Fibroblast of lung (primary cell): ENCODE results near the gene GATC. TPM values are rescaled to one million over a fixed set of nuclear protein-coding genes. Genes with fewer than 3 reads are reported as not detected.
A peak's percentile ranks its signal among the peaks of the same experiment; 100 is the strongest.
"Not testable (repeated sequence)": the region's sequence is repeated elsewhere in the genome, so short reads cannot be mapped to it uniquely, and the experiment has no call there.

ENCODE experiments used
- DNase-seq, 2 donors: peaks; one replicate each; pipeline versions ENCODE4 v3.0.0 to v3.0.0-alpha.2; 2010; ENCODE audit warnings: low read depth in 2 of 2
- H2AFZ ChIP-seq: 2 replicates; pipeline ENCODE4 v1.5.1; 2012; ENCODE audit warnings: low read length, control low read depth, inconsistent platforms
- H3K27ac ChIP-seq: 2 replicates; pipeline ENCODE4 v1.5.1; 2011; ENCODE audit warnings: low read length, control low read depth; ENCODE audit not compliant: insufficient read depth
- H3K27me3 ChIP-seq: 2 replicates; pipeline ENCODE4 v1.5.1; 2011; ENCODE audit warnings: mild to moderate bottlenecking, low read length; ENCODE audit not compliant: control insufficient read depth, insufficient read depth
- H3K36me3 ChIP-seq: 2 replicates; pipeline ENCODE4 v1.5.1; 2011; ENCODE audit warnings: low read length; ENCODE audit not compliant: control insufficient read depth, insufficient read depth
- H3K4me1 ChIP-seq: 2 replicates; pipeline ENCODE4 v1.5.1; 2011; ENCODE audit warnings: low read length; ENCODE audit not compliant: control insufficient read depth, insufficient read depth; ENCODE audit errors: extremely low read depth
- H3K4me2 ChIP-seq: 2 replicates; pipeline ENCODE4 v1.5.1; 2011; ENCODE audit warnings: low read length, control low read depth; ENCODE audit not compliant: insufficient read depth; ENCODE audit errors: extremely low read depth
- H3K4me3 ChIP-seq, 4 experiments: fragments of 200-600 bp in 1 of 4; sonication (generic) in 1 of 4; replicated peaks in 1 of 4; 2 replicates each; pipeline ENCODE4 v1.5.1; 2011 to 2016; ENCODE audit warnings: low read length in 4 of 4, low read depth in 3 of 4, mild to moderate bottlenecking in 3 of 4, control low read depth in 2 of 4, inconsistent platforms in 1 of 4, mixed read lengths in 1 of 4; ENCODE audit not compliant: insufficient read depth in 1 of 4; ENCODE audit errors: control extremely low read depth in 1 of 4
- H3K79me2 ChIP-seq: 2 replicates; pipeline ENCODE4 v1.5.1; 2012; ENCODE audit warnings: mild to moderate bottlenecking, low read length, inconsistent platforms; ENCODE audit not compliant: control insufficient read depth, insufficient read depth
- H3K9ac ChIP-seq: 2 replicates; pipeline ENCODE4 v1.5.1; 2011; ENCODE audit warnings: mild to moderate bottlenecking, low read length, control low read depth; ENCODE audit not compliant: insufficient read depth
- H3K9me3 ChIP-seq: 2 replicates; pipeline ENCODE4 v1.5.1; 2012; ENCODE audit warnings: low read depth, low read length; ENCODE audit not compliant: control insufficient read depth, insufficient read depth
- H4K20me1 ChIP-seq: 2 replicates; pipeline ENCODE4 v1.5.1; 2011; ENCODE audit warnings: low read length; ENCODE audit not compliant: control insufficient read depth, insufficient read depth; ENCODE audit errors: extremely low read depth
- CTCF ChIP-seq, 2 donors: IDR thresholded peaks in 1 of 2; conservative IDR thresholded peaks in 1 of 2; 1 replicate in 1 of 2; 2 replicates in 1 of 2; pipeline ENCODE4 v1.5.1; 2011 to 2012; ENCODE audit warnings: low read length in 2 of 2, control low read depth in 1 of 2, inconsistent platforms in 1 of 2, low read depth in 1 of 2, mild to moderate bottlenecking in 1 of 2
- EZH2 ChIP-seq: IDR thresholded peaks from 2 replicates; pipeline ENCODE4 v1.5.1; 2012; ENCODE audit warnings: low read length, control low read depth, mild to moderate bottlenecking; ENCODE audit errors: missing control alignments
- polyA plus RNA-seq, 2 donors: library from polyadenylated mRNA; depleted of rRNA in 1 of 2; stranded (reverse) in 1 of 2; unstranded in 1 of 2; fragments of >200 nt; gene quantifications; 2 replicates each; pipeline ENCODE4 v1.2.1, GENCODE V29; 2011 to 2012; ENCODE audit warnings: missing spikeins in 1 of 2
- total RNA-seq: library from RNA; depleted of rRNA; stranded (reverse); fragments of >200 nt; gene quantifications from 2 replicates; pipeline ENCODE4 v1.2.1, GENCODE V29; 2014

Gene GATC
- total and polyA plus RNA-seq, 2 donors (not counting 1 experiment from before 2014, with no cell fraction given) = 18.4 to 22.3 TPM

DNA sequence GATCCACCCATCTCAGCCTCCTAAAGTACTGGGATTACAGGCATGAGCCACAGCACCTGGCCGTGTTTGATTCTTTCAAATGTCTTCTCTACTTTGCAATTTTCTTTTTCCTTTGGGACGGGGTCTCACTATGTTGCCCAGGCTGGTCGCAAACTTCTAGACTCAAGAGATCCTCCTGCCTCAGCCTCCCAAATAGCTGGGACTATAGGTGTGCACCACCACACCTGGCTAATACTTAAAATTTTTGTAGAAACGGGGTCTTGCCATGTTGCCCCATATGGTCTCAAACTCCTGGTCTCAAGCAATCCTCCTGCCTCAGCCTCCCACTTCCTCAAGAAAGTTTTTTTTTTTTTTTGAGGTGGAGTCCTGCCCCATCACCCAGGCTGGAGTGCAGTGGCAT is 1.7 kb downstream of the GATC start:
- Histone ChIP-seq H2AFZ (no peak overlapping the region), H3K4me2 (no peak overlapping the region), H3K4me1 (peaks cover 3% of the 10 kb centered on the region), H3K79me2 (peaks cover 45% of the 10 kb centered on the region), H3K36me3 (peaks cover 5% of the 10 kb centered on the region), H3K27me3 (no peaks in the 10 kb centered on the region), H4K20me1 (no peaks in the 10 kb centered on the region), H3K27ac (no peak overlapping the region), H3K9ac (no peak overlapping the region), H3K9me3 (no peaks in the 10 kb centered on the region), H3K4me3 (no peak overlapping the region)
- TF ChIP-seq EZH2 (no peak), CTCF (conservative IDR thresholded peaks at IDR 0.05 in 1 of 2, IDR thresholded peaks at IDR 0.05 in 1 of 2; ENCODE audit: low read depth in 1 of 2, low read length in 2 of 2) (no peak)
- no peak for DNase-seq

- not testable (repeated sequence) for H3K9ac ChIP-seq, H3K27ac ChIP-seq, H3K9me3 ChIP-seq, H3K4me3 ChIP-seq, H3K4me2 ChIP-seq, H4K20me1 ChIP-seq, H3K36me3 ChIP-seq, H3K4me1 ChIP-seq, H2AFZ ChIP-seq, H3K27me3 ChIP-seq
- H3K79me2 ChIP-seq = peaks cover 10% of the 10 kb centered on the region
- DNase-seq = peak in 1 of 2 donors; percentile 19
Measured at GRCh38 chr12:120452524-120452923, 6.3 kb downstream of the GATC start.

DNA sequence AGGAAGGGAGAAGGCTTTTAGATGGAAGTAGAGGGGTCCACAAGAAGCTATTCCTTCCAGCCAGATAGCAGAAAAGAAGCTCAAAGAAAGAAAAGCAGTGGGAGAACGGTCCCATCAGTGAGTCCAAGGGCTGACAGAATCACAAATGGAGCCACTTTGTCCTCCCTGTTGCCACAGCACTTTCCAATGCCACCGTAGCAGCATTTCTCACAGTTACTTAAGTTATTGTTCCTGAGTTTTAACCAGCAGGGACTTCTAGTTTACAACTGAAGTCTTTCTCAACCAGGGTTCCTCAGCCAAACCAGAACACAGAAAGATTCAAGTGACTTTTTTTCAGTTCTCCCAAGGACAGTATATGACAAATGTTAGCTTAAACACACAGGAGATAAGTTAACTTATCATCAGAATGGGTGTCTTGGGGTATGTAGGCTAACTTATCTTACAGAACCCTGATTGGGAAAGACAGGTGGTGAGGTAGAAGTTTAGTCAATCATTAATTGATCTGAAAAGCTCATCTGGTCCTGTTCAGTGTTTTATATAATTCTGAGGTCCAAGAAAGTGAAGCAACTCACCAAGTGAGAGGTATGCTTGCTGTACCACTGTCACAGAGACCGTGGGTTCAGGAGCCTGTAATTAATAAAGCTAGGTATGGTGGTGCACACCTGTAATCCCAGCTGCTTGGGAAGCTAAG is 7.0 kb downstream of the GATC start:
- Histone ChIP-seq H4K20me1 (no peaks in the 10 kb centered on the region), H3K4me1 (no peaks in the 10 kb centered on the region), H3K27ac (no peak overlapping the region), H3K27me3 (no peaks in the 10 kb centered on the region), H3K9ac (no peak overlapping the region), H3K79me2 (peaks cover 5% of the 10 kb centered on the region), H2AFZ (no peak overlapping the region), H3K4me3 (no peak overlapping the region), H3K36me3 (peaks cover 9% of the 10 kb centered on the region), H3K9me3 (no peaks in the 10 kb centered on the region), H3K4me2 (no peak overlapping the region)
- no peak for TF ChIP-seq CTCF (conservative IDR thresholded peaks at IDR 0.05 in 1 of 2, IDR thresholded peaks at IDR 0.05 in 1 of 2; ENCODE audit: low read depth in 1 of 2, low read length in 2 of 2)
- TF ChIP-seq EZH2 = no peak
- no peak for DNase-seq
